Liver (tissue), 3 donors: ENCODE results near the gene PNKP.

Source experiments
- FOXA2 ChIP-seq: IDR thresholded peaks from 2 replicates; pipeline ENCODE4 v1.6.1; 2016; ENCODE audit warnings: antibody characterized with exemption
- JUND ChIP-seq, 2 donors: IDR thresholded peaks; 2 replicates each; pipeline ENCODE4 v1.6.1; 2016; ENCODE audit warnings: antibody characterized with exemption in 2 of 2
- REST ChIP-seq: IDR thresholded peaks from 2 replicates; pipeline ENCODE4 v1.6.1; 2016; ENCODE audit warnings: antibody characterized with exemption, mild to moderate bottlenecking
- RXRA ChIP-seq, 2 donors: IDR thresholded peaks; 2 replicates each; pipeline ENCODE4 v1.6.1; 2017 to 2018; ENCODE audit warnings: antibody characterized with exemption in 2 of 2, mild to moderate bottlenecking in 1 of 2
- TAF1 ChIP-seq: conservative IDR thresholded peaks from 2 replicates; pipeline ENCODE4 v1.6.1; 2016; ENCODE audit warnings: antibody characterized with exemption, mild to moderate bottlenecking
- YY1 ChIP-seq: IDR thresholded peaks from 2 replicates; pipeline ENCODE4 v1.6.1; 2016; ENCODE audit warnings: antibody characterized with exemption, mild to moderate bottlenecking
- TF ChIP-seq, protein P1 (sequence below): fragments of 150-350 bp; IDR thresholded peaks from 2 replicates; pipeline ENCODE4 v1.5.1; 2017; ENCODE audit warnings: improper control_type of control experiment, low read depth, low read length; ENCODE audit not compliant: missing input control
- donor health status: healthy.
- donor health status: healthy.

DNA sequence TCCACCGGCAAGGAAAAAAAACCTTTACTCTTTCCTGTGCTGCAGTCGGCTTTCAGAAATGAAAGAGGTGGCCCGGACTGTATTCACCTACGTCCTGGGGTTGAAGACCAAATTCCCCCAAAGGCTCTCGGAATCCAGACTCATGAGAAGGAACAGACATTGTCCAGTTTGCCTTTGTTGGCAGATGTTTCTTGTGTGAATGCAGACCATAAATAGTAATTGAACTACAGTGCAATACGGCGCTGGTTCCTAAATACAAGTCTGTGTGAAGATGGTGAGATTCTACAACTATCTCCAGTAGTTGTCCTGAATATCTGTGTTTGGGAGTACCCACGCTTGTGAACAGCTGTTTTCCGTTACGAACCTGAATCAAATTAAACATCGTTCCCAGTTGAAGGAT lies 27.7 kb downstream of the PNKP start:
- TF ChIP-seq, protein P1, sequence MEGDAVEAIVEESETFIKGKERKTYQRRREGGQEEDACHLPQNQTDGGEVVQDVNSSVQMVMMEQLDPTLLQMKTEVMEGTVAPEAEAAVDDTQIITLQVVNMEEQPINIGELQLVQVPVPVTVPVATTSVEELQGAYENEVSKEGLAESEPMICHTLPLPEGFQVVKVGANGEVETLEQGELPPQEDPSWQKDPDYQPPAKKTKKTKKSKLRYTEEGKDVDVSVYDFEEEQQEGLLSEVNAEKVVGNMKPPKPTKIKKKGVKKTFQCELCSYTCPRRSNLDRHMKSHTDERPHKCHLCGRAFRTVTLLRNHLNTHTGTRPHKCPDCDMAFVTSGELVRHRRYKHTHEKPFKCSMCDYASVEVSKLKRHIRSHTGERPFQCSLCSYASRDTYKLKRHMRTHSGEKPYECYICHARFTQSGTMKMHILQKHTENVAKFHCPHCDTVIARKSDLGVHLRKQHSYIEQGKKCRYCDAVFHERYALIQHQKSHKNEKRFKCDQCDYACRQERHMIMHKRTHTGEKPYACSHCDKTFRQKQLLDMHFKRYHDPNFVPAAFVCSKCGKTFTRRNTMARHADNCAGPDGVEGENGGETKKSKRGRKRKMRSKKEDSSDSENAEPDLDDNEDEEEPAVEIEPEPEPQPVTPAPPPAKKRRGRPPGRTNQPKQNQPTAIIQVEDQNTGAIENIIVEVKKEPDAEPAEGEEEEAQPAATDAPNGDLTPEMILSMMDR = no peak
- no peak for TF ChIP-seq REST
- TF ChIP-seq JUND (IDR thresholded peaks at IDR 0.05) = no peak
- TF ChIP-seq TAF1 = no peak
- TF ChIP-seq FOXA2 = no peak
- TF ChIP-seq YY1 = no peak
- TF ChIP-seq RXRA (IDR thresholded peaks at IDR 0.05) = no peak
